ENCODE measurements around the gene GPR52. TPM values are rescaled to one million over a fixed set of nuclear protein-coding genes. Genes with fewer than 3 reads are reported as not detected.

Gene GPR52
- total RNA-seq, 1 donor from 2014 or later: 1.1 TPM

DNA sequence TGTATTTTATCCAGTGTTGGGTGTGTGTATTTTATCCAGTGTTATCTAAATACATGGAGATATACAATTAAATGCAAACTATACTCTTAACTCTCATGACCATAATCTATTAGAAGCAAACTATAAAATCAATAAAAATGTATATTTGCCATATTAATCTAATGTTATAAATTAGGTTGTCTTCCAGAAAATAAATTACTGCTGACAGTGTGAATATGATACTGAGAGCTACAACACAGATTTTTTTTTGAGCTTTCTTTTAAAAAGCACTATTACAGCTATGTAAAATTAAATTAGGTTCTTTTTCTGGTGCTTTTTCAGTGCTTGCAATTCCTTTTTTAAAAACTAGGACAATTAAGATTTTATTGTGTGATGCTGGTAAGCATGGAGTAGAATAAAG lies 19.0 kb upstream of the GPR52 start:
- H3K27me3 Mint-ChIP-seq (ENCODE audit: unreplicated experiment): no peaks in the 10 kb centered on the region

GRCh38 chr1:174433451-174433850 lies 14.3 kb upstream of the GPR52 start:
- Mint-ChIP-seq H3K27me3 (ENCODE audit: unreplicated experiment) (no peaks in the 10 kb centered on the region), H3K9me3 (ENCODE audit: unreplicated experiment) (no peaks in the 10 kb centered on the region), H3K36me3 (ENCODE audit: unreplicated experiment) (no peaks in the 10 kb centered on the region), H3K4me1 (ENCODE audit: low read depth, unreplicated experiment) (no peaks in the 10 kb centered on the region), H3K27ac (ENCODE audit: unreplicated experiment) (no peak overlapping the region), H3K4me3 (ENCODE audit: unreplicated experiment) (no peak overlapping the region)
- DNase-seq: no peak
- TF ChIP-seq, protein P1, sequence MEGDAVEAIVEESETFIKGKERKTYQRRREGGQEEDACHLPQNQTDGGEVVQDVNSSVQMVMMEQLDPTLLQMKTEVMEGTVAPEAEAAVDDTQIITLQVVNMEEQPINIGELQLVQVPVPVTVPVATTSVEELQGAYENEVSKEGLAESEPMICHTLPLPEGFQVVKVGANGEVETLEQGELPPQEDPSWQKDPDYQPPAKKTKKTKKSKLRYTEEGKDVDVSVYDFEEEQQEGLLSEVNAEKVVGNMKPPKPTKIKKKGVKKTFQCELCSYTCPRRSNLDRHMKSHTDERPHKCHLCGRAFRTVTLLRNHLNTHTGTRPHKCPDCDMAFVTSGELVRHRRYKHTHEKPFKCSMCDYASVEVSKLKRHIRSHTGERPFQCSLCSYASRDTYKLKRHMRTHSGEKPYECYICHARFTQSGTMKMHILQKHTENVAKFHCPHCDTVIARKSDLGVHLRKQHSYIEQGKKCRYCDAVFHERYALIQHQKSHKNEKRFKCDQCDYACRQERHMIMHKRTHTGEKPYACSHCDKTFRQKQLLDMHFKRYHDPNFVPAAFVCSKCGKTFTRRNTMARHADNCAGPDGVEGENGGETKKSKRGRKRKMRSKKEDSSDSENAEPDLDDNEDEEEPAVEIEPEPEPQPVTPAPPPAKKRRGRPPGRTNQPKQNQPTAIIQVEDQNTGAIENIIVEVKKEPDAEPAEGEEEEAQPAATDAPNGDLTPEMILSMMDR (IDR thresholded peaks at IDR 0.05; ENCODE audit: partially characterized antibody, unreplicated experiment): no peak

More for the DNA sequence above, 19.0 kb upstream of the GPR52 start:
- no peaks in the 10 kb centered on the region for H3K4me1 Mint-ChIP-seq (ENCODE audit: low read depth, unreplicated experiment)
- no peak for DNase-seq
- no peak overlapping the region for H3K4me3 Mint-ChIP-seq (ENCODE audit: unreplicated experiment)
- H3K27ac Mint-ChIP-seq (ENCODE audit: unreplicated experiment): no peak overlapping the region
- H3K36me3 Mint-ChIP-seq (ENCODE audit: unreplicated experiment): no peaks in the 10 kb centered on the region
- TF ChIP-seq, protein P1 (IDR thresholded peaks at IDR 0.05; ENCODE audit: partially characterized antibody, unreplicated experiment): no peak
- no peaks in the 10 kb centered on the region for H3K9me3 Mint-ChIP-seq (ENCODE audit: unreplicated experiment)

DNA sequence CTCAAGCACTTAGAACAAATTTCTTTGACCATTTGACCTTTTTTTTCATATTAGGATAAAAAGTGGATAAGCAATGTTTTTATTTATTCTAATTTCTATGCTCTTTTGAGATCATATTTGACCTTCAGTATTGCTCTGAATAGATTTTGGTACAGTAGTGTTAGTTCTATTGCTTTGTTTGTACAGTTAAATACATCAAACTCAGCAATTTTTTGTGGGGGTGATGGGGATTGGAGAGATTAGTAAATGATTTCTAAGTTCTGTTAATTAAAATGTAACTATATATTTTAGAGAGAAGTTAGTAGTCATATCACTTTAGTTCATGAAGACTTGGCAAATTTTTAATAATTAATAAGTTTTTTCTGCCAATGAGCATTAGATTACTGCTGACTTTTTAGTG lies 2.4 kb upstream of the GPR52 start:
- H3K9me3 Mint-ChIP-seq (ENCODE audit: unreplicated experiment): peaks cover 3% of the 10 kb centered on the region
- no peaks in the 10 kb centered on the region for H3K4me1 Mint-ChIP-seq (ENCODE audit: low read depth, unreplicated experiment)
- TF ChIP-seq, protein P1 (IDR thresholded peaks at IDR 0.05; ENCODE audit: partially characterized antibody, unreplicated experiment): no peak
- no peak overlapping the region for H3K27ac Mint-ChIP-seq (ENCODE audit: unreplicated experiment)
- no peaks in the 10 kb centered on the region for H3K36me3 Mint-ChIP-seq (ENCODE audit: unreplicated experiment)
- no peak for DNase-seq
- H3K4me3 Mint-ChIP-seq (ENCODE audit: unreplicated experiment): no peak overlapping the region
- no peaks in the 10 kb centered on the region for H3K27me3 Mint-ChIP-seq (ENCODE audit: unreplicated experiment)

DNA sequence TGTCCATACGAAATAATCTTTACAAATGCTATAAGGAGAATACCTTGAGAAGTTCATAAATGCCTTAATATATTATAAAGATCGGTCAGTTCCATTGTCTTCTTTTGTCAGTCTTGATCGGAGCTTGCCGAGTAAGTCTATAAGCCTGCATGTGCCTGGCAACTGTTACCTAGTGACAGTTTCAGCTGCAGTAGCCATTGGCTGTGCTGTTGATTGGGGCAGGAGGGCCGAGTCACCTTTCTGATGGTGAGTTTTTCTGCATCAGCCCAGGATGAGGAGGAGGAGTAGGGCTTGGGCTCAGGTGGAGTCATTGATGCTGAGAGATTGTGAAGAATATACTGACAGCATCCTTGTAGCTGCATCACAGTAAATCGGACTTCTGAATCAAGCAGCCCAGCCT lies 1.9 kb upstream of the GPR52 start:
- Mint-ChIP-seq H3K27ac (ENCODE audit: unreplicated experiment) (no peak overlapping the region), H3K9me3 (ENCODE audit: unreplicated experiment) (peaks cover 3% of the 10 kb centered on the region), H3K27me3 (ENCODE audit: unreplicated experiment) (no peaks in the 10 kb centered on the region), H3K4me1 (ENCODE audit: low read depth, unreplicated experiment) (no peaks in the 10 kb centered on the region), H3K4me3 (ENCODE audit: unreplicated experiment) (no peak overlapping the region), H3K36me3 (ENCODE audit: unreplicated experiment) (no peaks in the 10 kb centered on the region)
- TF ChIP-seq, protein P1 (IDR thresholded peaks at IDR 0.05; ENCODE audit: partially characterized antibody, unreplicated experiment): no peak
- DNase-seq: no peak

- TF ChIP-seq, protein P1 (IDR thresholded peaks at IDR 0.05; ENCODE audit: partially characterized antibody, unreplicated experiment): no peak
- H3K27me3 Mint-ChIP-seq (ENCODE audit: unreplicated experiment): no peaks in the 10 kb centered on the region
These were observed 743 bp downstream of the GPR52 start for GRCh38 chr1:174448531-174448883.

More at GRCh38 chr1:174448531-174448883, 743 bp downstream of the GPR52 start:
- no peaks in the 10 kb centered on the region for H3K36me3 Mint-ChIP-seq (ENCODE audit: unreplicated experiment)
- DNase-seq: no peak
- no peak overlapping the region for H3K4me3 Mint-ChIP-seq (ENCODE audit: unreplicated experiment)
- peaks cover 3% of the 10 kb centered on the region for H3K9me3 Mint-ChIP-seq (ENCODE audit: unreplicated experiment)
- H3K4me1 Mint-ChIP-seq (ENCODE audit: low read depth, unreplicated experiment): no peaks in the 10 kb centered on the region
- H3K27ac Mint-ChIP-seq (ENCODE audit: unreplicated experiment): no peak overlapping the region
